Measurements from ENCODE around the gene CLEC10A.

Gene CLEC10A

GRCh38 chr17:7119314-7119713 lies 39.3 kb upstream of the CLEC10A start:
- Histone ChIP-seq H4K20me1 (ENCODE audit: insufficient read depth) (no peaks in the 10 kb centered on the region), H3K27me3 (ENCODE audit: insufficient read depth, low read depth) (no peaks in the 10 kb centered on the region), H3K36me3 (ENCODE audit: insufficient read depth) (no peaks in the 10 kb centered on the region), H3K79me2 (ENCODE audit: insufficient read depth, low read depth) (no peaks in the 10 kb centered on the region), H2AFZ (ENCODE audit: low read depth) (no peak overlapping the region), H3K4me2 (no peak overlapping the region), H3K9ac (no peak overlapping the region), H3K4me1 (ENCODE audit: low read depth, poor library complexity, severe bottlenecking) (no peaks in the 10 kb centered on the region), H3K27ac (no peak overlapping the region), H3K4me3 (IDR thresholded peaks at IDR 0.05; ENCODE audit: insufficient read depth, low read depth, low read length) (no peak overlapping the region)
- TF ChIP-seq CTCF (conservative IDR thresholded peaks at IDR 0.05; ENCODE audit: low read depth, low read length) = no peak

- Histone ChIP-seq H3K79me2 (ENCODE audit: insufficient read depth, low read depth) (no peaks in the 10 kb centered on the region), H3K9ac (no peak overlapping the region), H2AFZ (ENCODE audit: low read depth) (no peak overlapping the region), H3K36me3 (ENCODE audit: insufficient read depth) (no peaks in the 10 kb centered on the region), H3K4me1 (ENCODE audit: low read depth, poor library complexity, severe bottlenecking) (no peaks in the 10 kb centered on the region), H3K4me3 (IDR thresholded peaks at IDR 0.05; ENCODE audit: insufficient read depth, low read depth, low read length) (no peak overlapping the region), H3K27me3 (ENCODE audit: insufficient read depth, low read depth) (no peaks in the 10 kb centered on the region), H3K27ac (no peak overlapping the region), H3K4me2 (no peak overlapping the region), H4K20me1 (ENCODE audit: insufficient read depth) (no peaks in the 10 kb centered on the region)
- no peak for TF ChIP-seq CTCF (conservative IDR thresholded peaks at IDR 0.05; ENCODE audit: low read depth, low read length)
These were observed 35.0 kb upstream of the CLEC10A start for GRCh38 chr17:7114875-7115614.

GRCh38 chr17:7114241-7114874 lies 34.3 kb upstream of the CLEC10A start, which contains the start of gene ASGR2:
Gene ASGR2 (minus strand): TSS chr17:7114822. CDS start chr17:7114240, 582 bp downstream.
- H3K4me3 ChIP-seq (IDR thresholded peaks at IDR 0.05; ENCODE audit: insufficient read depth, low read depth, low read length) = no peak within 1 kb of the TSS
- H3K4me1 ChIP-seq (ENCODE audit: low read depth, poor library complexity, severe bottlenecking) = no peaks in the 10 kb centered on the region
- H3K27ac ChIP-seq = no peak within 1 kb of the TSS
- TF ChIP-seq CTCF (conservative IDR thresholded peaks at IDR 0.05; ENCODE audit: low read depth, low read length) = no peak
- H3K4me2 ChIP-seq = no peak within 1 kb of the TSS
- no peaks in the 10 kb centered on the region for H3K79me2 ChIP-seq (ENCODE audit: insufficient read depth, low read depth)
- no peaks in the 10 kb centered on the region for H4K20me1 ChIP-seq (ENCODE audit: insufficient read depth)
- no peaks in the 10 kb centered on the region for H3K27me3 ChIP-seq (ENCODE audit: insufficient read depth, low read depth)
- H3K9ac ChIP-seq = no peak within 1 kb of the TSS
- H3K36me3 ChIP-seq (ENCODE audit: insufficient read depth) = no peaks in the 10 kb centered on the region
- no peak within 1 kb of the TSS for H2AFZ ChIP-seq (ENCODE audit: low read depth)

GRCh38 chr17:7113273-7114071 lies 33.4 kb upstream of the CLEC10A start:
- Histone ChIP-seq H3K9ac (no peak overlapping the region), H3K79me2 (ENCODE audit: insufficient read depth, low read depth) (no peaks in the 10 kb centered on the region), H3K4me1 (ENCODE audit: low read depth, poor library complexity, severe bottlenecking) (no peaks in the 10 kb centered on the region), H4K20me1 (ENCODE audit: insufficient read depth) (no peaks in the 10 kb centered on the region), H2AFZ (ENCODE audit: low read depth) (no peak overlapping the region), H3K4me2 (no peak overlapping the region), H3K36me3 (ENCODE audit: insufficient read depth) (no peaks in the 10 kb centered on the region), H3K4me3 (IDR thresholded peaks at IDR 0.05; ENCODE audit: insufficient read depth, low read depth, low read length) (no peak overlapping the region), H3K27me3 (ENCODE audit: insufficient read depth, low read depth) (no peaks in the 10 kb centered on the region), H3K27ac (no peak overlapping the region)
- TF ChIP-seq CTCF (conservative IDR thresholded peaks at IDR 0.05; ENCODE audit: low read depth, low read length) = no peak

All from KMS-11 (cell line).